ENCODE measurements around the gene OGDHL.
"Not testable (repeated sequence)": the region's sequence is repeated elsewhere in the genome, so short reads cannot be mapped to it uniquely, and the experiment has no call there.

OGDHL gene

GRCh38 chr10:49738616-49739360, 23.3 kb downstream of the OGDHL start:
- no peak for DNase-seq (ENCODE audit: low spot score)

- no peak for DNase-seq (ENCODE audit: low spot score)
These were observed 24.5 kb downstream of the OGDHL start for GRCh38 chr10:49737474-49738201.

- no peak for DNase-seq (ENCODE audit: low spot score)
These were observed 25.5 kb downstream of the OGDHL start for GRCh38 chr10:49736564-49737113.

- no peak for DNase-seq (ENCODE audit: low spot score)
These were observed 26.1 kb downstream of the OGDHL start for GRCh38 chr10:49735848-49736563.

DNA sequence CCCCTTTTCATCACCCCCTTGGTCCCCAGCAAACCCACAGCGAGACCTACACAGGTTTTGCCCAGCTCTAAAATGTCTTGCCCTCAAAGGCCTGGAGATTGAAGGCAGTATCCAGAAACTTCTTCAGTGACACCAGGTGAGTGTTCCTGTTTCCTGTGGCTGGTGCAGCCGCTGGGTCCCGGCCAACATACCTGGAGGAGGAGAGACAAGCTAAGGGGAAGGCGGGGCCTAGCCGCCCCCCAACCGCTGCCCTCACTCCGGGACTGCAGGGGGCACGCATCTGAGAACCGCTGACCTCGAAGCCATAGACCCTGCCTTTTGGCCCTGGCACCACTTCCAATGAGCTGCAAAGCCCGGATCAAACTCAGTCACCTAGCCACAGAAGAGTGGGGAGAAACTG, 27.0 kb downstream of the OGDHL start:
- DNase-seq (ENCODE audit: low spot score), result no peak

DNA sequence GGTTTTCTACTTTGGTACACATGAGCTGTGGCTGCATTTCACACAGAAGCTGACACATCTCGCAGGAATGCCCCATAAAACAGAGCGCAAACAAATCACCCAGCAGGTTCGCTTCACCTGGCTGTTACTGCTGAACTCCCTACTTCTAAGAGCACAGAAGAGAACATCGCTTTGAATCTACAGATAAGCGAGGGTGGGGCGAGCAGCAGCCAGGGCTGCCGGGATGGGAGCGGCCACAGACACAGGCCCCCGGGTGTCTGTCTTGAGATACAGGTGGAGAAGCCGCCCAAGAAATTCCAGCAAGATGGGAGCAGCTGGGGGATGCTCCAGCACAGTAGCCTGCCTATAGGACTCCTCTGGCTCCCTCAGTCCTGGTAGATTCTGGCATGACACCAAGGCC, 27.4 kb downstream of the OGDHL start:
- DNase-seq (ENCODE audit: low spot score), result no peak

GRCh38 chr10:49733866-49734265, 28.3 kb downstream of the OGDHL start:
- DNase-seq (ENCODE audit: low spot score), result no peak

- no peak for DNase-seq (ENCODE audit: low spot score)
These were observed 35.5 kb downstream of the OGDHL start for GRCh38 chr10:49726593-49726992.

DNA sequence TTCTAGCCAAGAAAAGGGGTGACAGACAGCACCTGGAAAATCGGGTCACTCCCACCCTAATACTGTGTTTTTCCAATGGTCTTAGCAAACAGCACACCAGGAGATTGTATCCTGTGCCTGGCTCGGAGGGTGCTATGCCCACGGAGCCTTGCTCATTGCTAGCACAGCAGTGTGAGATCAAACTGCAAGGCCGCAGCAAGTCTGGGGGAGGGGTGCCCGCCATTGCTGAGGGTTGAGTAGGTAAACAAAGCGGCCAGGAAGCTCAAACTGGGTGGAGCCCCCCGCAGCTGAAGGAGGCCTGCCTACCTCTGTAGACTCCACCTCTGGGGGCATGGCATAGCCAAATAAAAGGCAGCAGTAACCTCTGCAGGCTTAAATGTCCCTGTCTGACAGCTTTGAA, 47.0 kb downstream of the OGDHL start:
- not testable (repeated sequence) for DNase-seq (ENCODE audit: low spot score)

DNA sequence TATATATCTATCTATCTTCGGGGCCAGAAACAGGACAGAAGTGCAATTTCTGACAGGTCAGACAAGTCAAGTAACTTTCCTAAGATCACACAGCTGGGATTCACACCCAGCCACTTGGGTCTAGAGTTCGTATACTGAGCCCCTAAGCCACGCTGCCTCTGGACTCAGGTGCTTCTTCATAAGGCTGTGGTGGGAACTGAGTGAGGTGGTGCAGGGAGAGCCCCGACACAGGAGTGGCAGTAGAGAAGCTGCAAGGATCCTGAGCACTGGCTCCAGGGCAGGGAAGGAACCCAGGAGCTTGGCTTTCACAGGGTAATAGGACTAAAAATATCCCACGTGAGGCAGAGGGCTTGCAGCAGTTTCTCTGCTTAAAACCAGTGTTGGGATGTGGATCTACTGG, 48.9 kb downstream of the OGDHL start:
- no peak for DNase-seq (ENCODE audit: low spot score)

- DNase-seq (ENCODE audit: low spot score), result no peak
These were observed 50.6 kb downstream of the OGDHL start for GRCh38 chr10:49711481-49711880.

DNA sequence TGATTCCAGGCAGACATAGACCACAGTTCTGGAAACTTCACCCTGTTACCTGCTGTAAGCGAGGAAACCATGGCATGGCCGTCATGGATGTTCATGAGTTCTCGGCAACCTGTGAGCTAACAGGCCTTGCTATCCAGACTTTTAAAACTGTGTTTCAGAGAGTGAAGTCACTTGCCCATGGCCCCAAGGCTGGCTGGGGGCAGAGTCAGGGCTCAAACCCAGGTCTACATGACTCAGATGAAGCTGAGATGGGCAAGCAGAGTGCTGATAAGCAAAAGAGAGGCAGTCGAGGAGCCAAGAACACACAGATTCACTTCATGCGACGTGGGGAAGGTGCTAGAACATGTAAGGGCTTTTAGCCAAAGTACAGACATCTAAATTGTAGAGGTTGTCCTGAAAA, 51.2 kb downstream of the OGDHL start:
- no peak for DNase-seq (ENCODE audit: low spot score)

DNA sequence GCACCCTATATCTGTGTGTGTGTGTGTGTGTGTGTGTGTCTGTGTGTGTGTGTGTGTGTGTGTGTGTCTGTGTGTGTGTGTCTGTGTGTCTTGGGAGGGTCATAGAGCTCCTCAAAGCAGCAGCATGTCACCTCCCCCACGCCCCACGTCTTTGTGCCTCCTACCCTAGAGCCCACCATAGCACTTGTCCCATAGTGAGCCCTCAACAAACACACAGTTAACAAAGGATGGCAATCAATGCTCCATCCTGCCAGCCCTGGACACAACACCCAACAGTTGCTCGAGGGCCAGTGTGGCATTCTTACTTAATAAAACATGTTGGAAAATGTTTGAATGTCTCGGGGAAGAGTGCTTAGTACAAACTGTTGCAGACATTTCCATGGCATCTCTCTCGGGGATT, 52.2 kb downstream of the OGDHL start:
- DNase-seq (ENCODE audit: low spot score), result no peak

DNA sequence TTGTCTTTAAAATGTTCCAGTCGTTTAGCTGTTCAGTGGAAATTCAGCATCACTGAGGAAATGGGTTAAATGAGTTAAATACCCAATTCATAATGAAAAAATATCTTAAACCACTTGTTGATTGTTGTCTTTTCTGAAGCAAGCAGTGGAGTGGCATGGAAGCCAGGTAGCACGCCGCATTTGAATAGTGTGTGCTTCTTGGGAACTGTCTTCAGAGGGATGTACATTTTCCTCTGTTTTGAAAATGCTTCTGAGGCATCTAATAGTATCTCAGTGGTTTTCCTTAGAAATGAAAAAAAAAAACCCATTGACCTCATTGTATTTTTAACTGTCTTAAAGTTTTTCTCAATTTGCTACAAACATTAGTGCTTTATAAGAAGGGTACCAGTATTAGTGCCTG, 54.5 kb downstream of the OGDHL start:
- no peak for DNase-seq (ENCODE audit: low spot score)

DNA sequence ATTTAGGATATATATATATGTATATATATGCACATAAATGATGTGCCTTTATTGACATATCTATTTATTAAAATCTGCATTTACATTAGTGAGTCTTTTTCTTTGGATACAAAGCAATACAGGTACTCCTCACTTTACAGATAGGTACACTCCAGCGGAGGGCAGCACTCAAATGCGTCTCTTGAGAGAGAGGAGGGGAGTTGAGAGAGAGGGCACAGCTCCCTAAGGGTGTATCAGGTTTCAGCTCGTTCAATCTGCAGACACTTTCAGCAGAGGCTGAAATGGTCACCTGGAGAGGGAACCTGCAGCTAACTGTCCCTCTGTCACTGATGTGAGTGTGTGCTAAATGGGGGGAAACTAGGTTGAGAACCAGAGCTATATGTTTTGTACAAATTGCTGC, 61.1 kb downstream of the OGDHL start:
- no peak for DNase-seq (ENCODE audit: low spot score)

DNA sequence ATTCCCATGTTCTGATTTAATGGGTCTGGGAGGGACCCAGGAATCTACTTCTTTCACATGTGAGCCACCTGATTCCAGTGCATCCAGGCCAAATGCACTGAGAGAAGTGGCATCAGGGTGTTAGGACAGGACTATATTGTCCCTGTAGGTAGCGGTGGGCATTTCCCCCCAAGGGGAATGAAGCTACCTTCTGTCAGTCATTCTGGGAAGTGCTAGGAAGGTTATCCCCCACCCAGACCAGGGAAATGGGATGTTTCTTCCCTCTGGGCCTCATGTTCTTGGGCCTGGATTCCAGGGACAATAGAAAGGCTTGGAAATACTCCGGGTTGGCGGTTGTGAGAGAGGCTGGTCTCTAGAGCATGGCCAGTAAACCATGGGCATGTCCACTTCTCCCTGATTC, 61.9 kb downstream of the OGDHL start:
- DNase-seq (ENCODE audit: low spot score), result no peak

DNA sequence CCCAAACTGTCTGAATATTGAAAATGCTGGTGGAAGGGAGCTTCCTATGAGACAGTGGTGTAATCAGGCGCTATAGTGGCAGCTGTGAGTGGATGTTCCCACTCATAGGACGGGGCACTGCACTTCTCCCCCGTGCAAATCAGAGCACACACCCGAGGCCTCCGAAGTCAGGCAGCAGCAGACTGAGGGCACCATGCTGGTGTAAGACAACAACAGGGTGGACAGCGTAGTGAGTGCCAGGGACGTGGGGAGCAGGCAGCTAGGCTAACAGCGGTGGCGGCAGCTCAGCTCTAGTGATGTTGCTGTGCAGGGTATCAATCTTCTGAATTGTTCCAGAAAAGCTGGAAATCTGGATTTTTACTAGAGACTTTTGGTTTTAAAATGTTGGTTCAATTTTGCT, 63.4 kb downstream of the OGDHL start:
- no peak for DNase-seq (ENCODE audit: low spot score)

- DNase-seq (ENCODE audit: low spot score), result no peak
These were observed 65.8 kb downstream of the OGDHL start for GRCh38 chr10:49696311-49696710.

DNA sequence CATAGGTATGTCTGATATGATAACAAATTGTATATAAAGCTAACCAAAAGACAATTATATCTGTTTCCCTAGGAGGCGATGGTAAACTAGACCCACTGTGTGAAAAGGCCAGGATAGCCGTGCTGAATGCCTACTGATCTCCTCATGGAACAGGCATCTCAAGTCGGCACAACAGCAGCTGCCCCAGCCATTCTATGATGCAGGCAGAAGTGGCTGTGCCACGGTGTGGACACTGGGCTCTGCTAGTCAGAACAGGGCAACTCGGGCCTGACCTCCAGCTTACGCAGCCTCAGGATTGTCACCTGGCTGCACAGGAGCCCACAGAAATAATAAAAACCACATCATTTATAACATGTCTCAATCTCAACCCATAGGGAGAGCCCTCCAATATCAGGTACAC, 67.7 kb downstream of the OGDHL start:
- no peak for DNase-seq (ENCODE audit: low spot score)

DNA sequence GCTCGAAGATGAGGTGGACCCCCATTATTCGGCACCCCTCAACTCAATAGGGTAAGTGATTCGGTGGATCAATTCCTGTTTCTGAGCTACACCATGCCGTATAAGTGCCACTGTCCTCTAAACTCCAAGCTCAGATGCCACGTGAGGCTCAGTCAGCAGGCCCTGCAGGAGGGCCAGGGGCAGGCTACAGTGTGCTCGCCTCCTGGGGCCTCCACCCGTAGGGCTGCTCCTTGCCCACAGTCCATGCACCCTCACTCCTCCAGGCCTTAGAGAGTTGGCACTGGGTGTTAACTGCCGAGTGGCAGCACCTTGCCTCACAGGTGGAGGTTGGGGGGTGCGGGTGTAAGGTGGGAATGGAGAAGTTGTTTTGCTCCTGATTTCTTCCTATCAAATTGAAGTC, 70.5 kb downstream of the OGDHL start:
- DNase-seq (ENCODE audit: low spot score), result no peak

- no peak for DNase-seq (ENCODE audit: low spot score)
These were observed 71.3 kb downstream of the OGDHL start for GRCh38 chr10:49690698-49691356.

DNA sequence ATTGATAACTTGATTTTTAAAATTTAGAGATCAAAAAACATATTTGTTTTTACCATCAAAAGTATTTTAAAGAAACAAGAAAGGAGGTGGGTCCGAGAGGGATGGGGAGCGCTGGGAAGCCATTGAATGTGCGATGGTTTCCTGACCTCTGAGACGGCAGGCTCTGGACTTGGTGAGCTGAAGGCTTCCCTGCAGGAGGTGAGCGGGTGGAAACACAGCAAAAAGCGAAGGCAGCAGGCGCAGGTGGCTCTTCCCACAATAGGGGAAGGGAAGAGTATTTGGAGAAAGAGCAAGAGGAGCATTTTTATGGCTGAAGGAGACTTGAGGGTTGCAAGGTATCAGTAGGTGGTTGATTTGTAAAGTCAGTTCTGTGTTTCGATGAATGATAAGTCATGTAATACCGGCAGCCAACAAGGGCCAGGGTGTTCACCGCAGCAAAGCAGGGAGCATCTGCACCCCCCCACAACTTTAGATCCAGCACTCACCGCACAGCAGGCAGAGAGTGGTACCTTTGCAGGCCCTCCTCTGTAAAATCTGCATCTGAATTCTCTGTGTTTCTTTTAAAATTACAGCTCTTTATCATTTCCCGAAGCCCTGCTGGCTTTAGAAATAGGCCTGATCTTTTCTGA, 72.1 kb downstream of the OGDHL start:
- no peak for DNase-seq (ENCODE audit: low spot score)
